ENCODE measurements around the gene RAPGEF4. TPM values are rescaled to one million over a fixed set of nuclear protein-coding genes. Genes with fewer than 3 reads are reported as not detected.
A peak's percentile ranks its signal among the peaks of the same experiment; 100 is the strongest.

Gene RAPGEF4
- total RNA-seq, 1 experiment from 2014 or later, result 1.4 TPM

GRCh38 chr2:172734711-172735581, 699 bp upstream of the RAPGEF4 start:
- Histone ChIP-seq H3K79me1 (ENCODE audit: insufficient read depth, low read depth, low read length, poor library complexity, severe bottlenecking) (no peaks in the 10 kb centered on the region), H4K20me1 (ENCODE audit: control insufficient read depth, insufficient read depth, insufficient read length) (no peaks in the 10 kb centered on the region), H2BK15ac (ENCODE audit: low read depth, low read length) (no peak overlapping the region), H2BK12ac (ENCODE audit: insufficient read length, low read depth, low read length) (no peak overlapping the region), H3K4ac (ENCODE audit: low read depth, low read length) (no peak overlapping the region), H3K4me1 (ENCODE audit: insufficient read depth, low read length) (no peaks in the 10 kb centered on the region), H2BK120ac (ENCODE audit: low read depth, low read length, poor library complexity, severe bottlenecking) (no peak overlapping the region), H2AK5ac (ENCODE audit: insufficient read length, low read length) (no peak overlapping the region), H3K27ac (ENCODE audit: insufficient read length, low read depth, low read length) (no peak overlapping the region), H2BK20ac (ENCODE audit: low read depth, low read length, poor library complexity, severe bottlenecking) (no peak overlapping the region), H3K23me2 (ENCODE audit: insufficient read length, low read depth, low read length, poor library complexity, severe bottlenecking) (peaks cover 8% of the 10 kb centered on the region), H3K18ac (ENCODE audit: insufficient read length, low read depth, low read length) (no peak overlapping the region), H3K27me3 (ENCODE audit: insufficient read depth, low read length) (peaks cover 5% of the 10 kb centered on the region; the same call in 1 of the 2 replicates), H3K14ac (ENCODE audit: insufficient read depth, low read length) (no peak overlapping the region), H3K23ac (ENCODE audit: insufficient read length, low read depth, low read length) (no peak overlapping the region), H4K91ac (ENCODE audit: insufficient read length, low read depth, low read length) (no peak overlapping the region), H4K5ac (ENCODE audit: insufficient read length, low read depth, low read length) (no peak overlapping the region), H3K79me2 (ENCODE audit: insufficient read depth, low read length) (no peaks in the 10 kb centered on the region), H2AFZ (ENCODE audit: low read length) (no peak overlapping the region), H3T11ph (ENCODE audit: low read length) (no peak overlapping the region), H3K9ac (ENCODE audit: extremely low read depth, insufficient read length, low read length) (no peak overlapping the region), H2BK5ac (ENCODE audit: insufficient read length, low read length) (no peak overlapping the region), H3K4me2 (ENCODE audit: insufficient read depth, insufficient read length, low read length) (peak overlapping the region; percentile 51), H3K9me3 (ENCODE audit: control insufficient read depth, low read depth, low read length) (no peaks in the 10 kb centered on the region), H3K56ac (ENCODE audit: insufficient read length, low read depth, low read length) (no peak overlapping the region), H4K8ac (replicated peaks; ENCODE audit: insufficient read length, low read depth, low read length) (no peak overlapping the region)
- WGBS (ENCODE audit: extremely low coverage, insufficient read length, low lambda C conversion rate), result no CpG with 5 or more reads among the region's 24 CpGs
- Mint-ChIP-seq H3K27me3 (ENCODE audit: low read depth) (peaks cover 52% of the 10 kb centered on the region), H3K27ac (peak overlapping the region in 1 of 3 experiments; percentile 35; a peak in 1 of 7 replicates), H3K4me1 (peaks cover 11 to 15% of the 10 kb centered on the region in 2 experiments), H3K4me3 (peak overlapping the region; percentile 60 to 78), H3K9me3 (no peaks in the 10 kb centered on the region), H3K36me3 (ENCODE audit: insufficient read depth in 1 of 3, low read depth in 3 of 3) (no peaks in the 10 kb centered on the region; a peak in 1 of 7 replicates)
- no peak for DNase-seq
- TF ChIP-seq CTCF (conservative IDR thresholded peaks at IDR 0.05), result no peak
